Neuronal stem cell (in vitro differentiated cells): ENCODE data around the gene KCTD3.

ENCODE experiments used
- DNase-seq: peaks from one replicate; pipeline ENCODE4 v3.0.0-alpha.2; 2013; ENCODE audit warnings: low spot score
- H2AFZ ChIP-seq: one replicate; pipeline ENCODE4 v1.6.1; 2013; ENCODE audit warnings: mild to moderate bottlenecking, low read length, inconsistent platforms
- H2AK5ac ChIP-seq: 2 replicates; pipeline ENCODE4 v1.6.1; 2013; ENCODE audit warnings: low read depth, mild to moderate bottlenecking, inconsistent platforms, low read length, moderate library complexity, mixed read lengths
- H2BK120ac ChIP-seq: 2 replicates; pipeline ENCODE4 v1.6.1; 2013; ENCODE audit warnings: low read depth, mild to moderate bottlenecking, inconsistent platforms, low read length, moderate library complexity, mixed read lengths
- H2BK12ac ChIP-seq: one replicate; pipeline ENCODE4 v1.6.1; 2013; ENCODE audit warnings: low read length, inconsistent platforms
- H2BK15ac ChIP-seq: 2 replicates; pipeline ENCODE4 v1.6.1; 2013; ENCODE audit warnings: mild to moderate bottlenecking, low read length, inconsistent platforms, mixed read lengths
- H2BK5ac ChIP-seq: one replicate; pipeline ENCODE4 v1.6.1; 2013; ENCODE audit warnings: inconsistent platforms, mild to moderate bottlenecking, low read length, moderate library complexity
- H3K14ac ChIP-seq: one replicate; pipeline ENCODE4 v1.6.1; 2013; ENCODE audit warnings: low read length, inconsistent platforms
- H3K18ac ChIP-seq: 2 replicates; pipeline ENCODE4 v1.6.1; 2013; ENCODE audit warnings: low read length, inconsistent platforms
- H3K23ac ChIP-seq: 2 replicates; pipeline ENCODE4 v1.6.1; 2013; ENCODE audit warnings: low read depth, mild to moderate bottlenecking, mixed read lengths, low read length, inconsistent platforms; ENCODE audit not compliant: poor library complexity
- H3K27ac ChIP-seq: replicated peaks from 3 replicates; pipeline ENCODE4 v1.5.1; 2013; ENCODE audit warnings: low read length, inconsistent platforms
- H3K27me3 ChIP-seq, 3 experiments: 2 replicates each; pipeline ENCODE4 v1.6.1; 2013; ENCODE audit warnings: low read length in 3 of 3, mild to moderate bottlenecking in 2 of 3, inconsistent platforms in 1 of 3, low read depth in 1 of 3, mixed read lengths in 1 of 3, moderate library complexity in 1 of 3; ENCODE audit not compliant: control insufficient read depth in 3 of 3, insufficient read depth in 3 of 3
- H3K36me3 ChIP-seq, 2 donors: replicated peaks in 1 of 2; 2 replicates each; pipeline ENCODE4 v1.6.1; 2013; ENCODE audit warnings: low read length in 2 of 2; ENCODE audit not compliant: control insufficient read depth in 2 of 2, insufficient read depth in 2 of 2
- H3K4ac ChIP-seq: 2 replicates; pipeline ENCODE4 v1.6.1; 2013; ENCODE audit warnings: inconsistent platforms, mild to moderate bottlenecking, low read length, moderate library complexity
- H3K4me1 ChIP-seq, 2 donors: 1 replicate in 1 of 2; 2 replicates in 1 of 2; pipeline ENCODE4 v1.6.1; 2013; ENCODE audit warnings: low read length in 2 of 2, low read depth in 1 of 2; ENCODE audit not compliant: control insufficient read depth in 2 of 2, insufficient read depth in 1 of 2
- H3K4me2 ChIP-seq: one replicate; pipeline ENCODE4 v1.6.1; 2013; ENCODE audit warnings: mild to moderate bottlenecking, low read length, inconsistent platforms; ENCODE audit not compliant: insufficient read depth, poor library complexity, severe bottlenecking
- H3K4me3 ChIP-seq, 2 donors: 2 replicates each; pipeline ENCODE4 v1.5.1; 2013; ENCODE audit warnings: low read length in 2 of 2, mild to moderate bottlenecking in 2 of 2, inconsistent platforms in 1 of 2, moderate library complexity in 1 of 2
- H3K79me1 ChIP-seq: one replicate; pipeline ENCODE4 v1.6.1; 2013; ENCODE audit warnings: low read depth, mild to moderate bottlenecking, inconsistent platforms, low read length, moderate library complexity
- H3K9ac ChIP-seq: one replicate; pipeline ENCODE4 v1.6.1; 2013; ENCODE audit warnings: mild to moderate bottlenecking, low read depth, low read length, inconsistent platforms; ENCODE audit not compliant: poor library complexity
- H3K9me3 ChIP-seq, 2 donors: replicated peaks in 1 of 2; 2 replicates each; pipeline versions ENCODE3 to v1.6.1; 2013; ENCODE audit warnings: low read length in 2 of 2, mild to moderate bottlenecking in 2 of 2, inconsistent platforms in 1 of 2, low read depth in 1 of 2, mixed read lengths in 1 of 2, moderate library complexity in 1 of 2; ENCODE audit not compliant: control insufficient read depth in 2 of 2, insufficient read depth in 1 of 2
- H4K8ac ChIP-seq: one replicate; pipeline ENCODE4 v1.6.1; 2013; ENCODE audit warnings: low read depth, mild to moderate bottlenecking, inconsistent platforms, low read length, moderate library complexity
- H4K91ac ChIP-seq: one replicate; pipeline ENCODE4 v1.6.1; 2013; ENCODE audit warnings: low read length, low read depth, mild to moderate bottlenecking, inconsistent platforms; ENCODE audit not compliant: poor library complexity
- WGBS, 2 donors: extraction: QIAGEN DNeasy Blood & Tissue Kit; methylation state at CpG; one replicate each; pipeline ENCODE4 v1.1.7; 2013; ENCODE audit warnings: missing lambda C conversion rate in 2 of 2, mixed read lengths in 1 of 2; ENCODE audit not compliant: insufficient read length in 2 of 2, insufficient replicate concordance in 1 of 2; ENCODE audit errors: extremely low coverage in 2 of 2; 5-methylcytosine and 5-hydroxymethylcytosine counted together

The KCTD3 gene

GRCh38 chr1:215542301-215542700 is 24.8 kb upstream of the KCTD3 start:
- Histone ChIP-seq H3K14ac (no peak overlapping the region), H3K27me3 (no peaks in the 10 kb centered on the region), H2BK15ac (no peak overlapping the region), H2BK12ac (no peak overlapping the region), H3K9ac (no peak overlapping the region), H2AFZ (no peak overlapping the region), H2AK5ac (no peak overlapping the region), H3K36me3 (no peaks in the 10 kb centered on the region), H3K79me1 (no peaks in the 10 kb centered on the region), H3K23ac (no peak overlapping the region), H3K18ac (no peak overlapping the region), H4K8ac (no peak overlapping the region), H3K4me2 (no peak overlapping the region), H3K9me3 (peaks cover 0 to 3% of the 10 kb centered on the region in 2 donors), H3K4me3 (no peak overlapping the region), H2BK120ac (no peak overlapping the region), H4K91ac (no peak overlapping the region), H3K4ac (no peak overlapping the region), H3K27ac (no peak overlapping the region), H2BK5ac (no peak overlapping the region), H3K4me1 (no peaks in the 10 kb centered on the region)
- no peak for DNase-seq
- no CpG with 5 or more reads among the region's 1 CpG for WGBS, 2 donors

GRCh38 chr1:215543191-215543606 is 23.9 kb upstream of the KCTD3 start:
- no peaks in the 10 kb centered on the region for H3K36me3 ChIP-seq
- no peak overlapping the region for H3K4ac ChIP-seq
- H2AK5ac ChIP-seq: no peak overlapping the region
- no peak overlapping the region for H3K14ac ChIP-seq
- H3K27me3 ChIP-seq: no peaks in the 10 kb centered on the region
- no peak overlapping the region for H4K91ac ChIP-seq
- no peaks in the 10 kb centered on the region for H3K4me1 ChIP-seq
- no peak overlapping the region for H4K8ac ChIP-seq
- no peak overlapping the region for H2AFZ ChIP-seq
- WGBS, 2 donors: no CpG with 5 or more reads among the region's 2 CpGs
- peaks cover 0 to 3% of the 10 kb centered on the region in 2 donors for H3K9me3 ChIP-seq
- no peak overlapping the region for H3K9ac ChIP-seq
- H3K23ac ChIP-seq: no peak overlapping the region
- no peak overlapping the region for H3K18ac ChIP-seq
- no peak overlapping the region for H3K27ac ChIP-seq
- no peak overlapping the region for H3K4me2 ChIP-seq
- no peaks in the 10 kb centered on the region for H3K79me1 ChIP-seq
- no peak overlapping the region for H2BK5ac ChIP-seq
- no peak overlapping the region for H3K4me3 ChIP-seq
- DNase-seq: no peak
- no peak overlapping the region for H2BK15ac ChIP-seq
- H2BK120ac ChIP-seq: no peak overlapping the region
- no peak overlapping the region for H2BK12ac ChIP-seq

- Histone ChIP-seq H3K23ac (no peak overlapping the region), H3K4me1 (no peaks in the 10 kb centered on the region), H2BK5ac (no peak overlapping the region), H3K36me3 (no peaks in the 10 kb centered on the region), H2AK5ac (no peak overlapping the region), H2BK15ac (no peak overlapping the region), H3K79me1 (no peaks in the 10 kb centered on the region), H4K91ac (no peak overlapping the region), H3K4me3 (no peak overlapping the region), H2BK12ac (no peak overlapping the region), H3K27ac (no peak overlapping the region), H2BK120ac (no peak overlapping the region), H3K4ac (no peak overlapping the region), H3K9me3 (peaks cover 0 to 3% of the 10 kb centered on the region in 2 donors), H2AFZ (no peak overlapping the region), H3K27me3 (no peaks in the 10 kb centered on the region), H3K14ac (no peak overlapping the region), H3K9ac (no peak overlapping the region), H4K8ac (no peak overlapping the region), H3K4me2 (no peak overlapping the region), H3K18ac (no peak overlapping the region)
- DNase-seq: no peak
- WGBS, 2 donors: no CpG with 5 or more reads among the region's 2 CpGs
Measured at GRCh38 chr1:215543806-215544205, 23.3 kb upstream of the KCTD3 start.

- H3K9me3 ChIP-seq: peaks cover 0 to 3% of the 10 kb centered on the region in 2 donors
- no peak overlapping the region for H2BK12ac ChIP-seq
- H3K4me3 ChIP-seq: no peak overlapping the region
- no peaks in the 10 kb centered on the region for H3K79me1 ChIP-seq
- no peaks in the 10 kb centered on the region for H3K4me1 ChIP-seq
- no peaks in the 10 kb centered on the region for H3K36me3 ChIP-seq
- H3K18ac ChIP-seq: no peak overlapping the region
- H3K27ac ChIP-seq: no peak overlapping the region
- H3K9ac ChIP-seq: no peak overlapping the region
- no peak overlapping the region for H3K23ac ChIP-seq
- DNase-seq: no peak
- H3K27me3 ChIP-seq: no peaks in the 10 kb centered on the region
- no peak overlapping the region for H4K91ac ChIP-seq
- no peak overlapping the region for H3K4ac ChIP-seq
- no CpG with 5 or more reads among the region's 5 CpGs for WGBS, 2 donors
- H2BK15ac ChIP-seq: no peak overlapping the region
- H3K14ac ChIP-seq: no peak overlapping the region
- H3K4me2 ChIP-seq: no peak overlapping the region
- no peak overlapping the region for H2AFZ ChIP-seq
- H2AK5ac ChIP-seq: no peak overlapping the region
- H4K8ac ChIP-seq: no peak overlapping the region
- no peak overlapping the region for H2BK5ac ChIP-seq
- no peak overlapping the region for H2BK120ac ChIP-seq
Measured at GRCh38 chr1:215544566-215544965, 22.5 kb upstream of the KCTD3 start.
